Sigmoid colon (tissue), 4 donors: Measurements from ENCODE around the gene ITPR1.
"Not testable (repeated sequence)": the region's sequence is repeated elsewhere in the genome, so short reads cannot be mapped to it uniquely, and the experiment has no call there.

Experiments
- EP300 ChIP-seq, 4 donors: sonication (generic); formaldehyde crosslinking; IDR thresholded peaks; one replicate each; pipeline ENCODE4 v1.6.1; 2017; ENCODE audit warnings: antibody characterized with exemption in 4 of 4
- POLR2A ChIP-seq, 2 donors: fragments of 450-650 bp; IDR thresholded peaks; one replicate each; pipeline ENCODE4 v1.6.1; 2016; ENCODE audit warnings: antibody characterized with exemption in 2 of 2, mild to moderate bottlenecking in 2 of 2, moderate library complexity in 2 of 2
- POLR2AphosphoS5 ChIP-seq, 4 donors: sonication (generic); formaldehyde crosslinking; IDR thresholded peaks; one replicate each; pipeline ENCODE4 v1.6.1; 2017; ENCODE audit warnings: antibody characterized with exemption in 4 of 4
- TF ChIP-seq, protein P1 (sequence below), 4 experiments: fragments of 450-650 bp in 3 of 4; fragments of 200-600 bp in 1 of 4; IDR thresholded peaks; one replicate each; pipeline ENCODE4 v1.5.1; 2016 to 2019; ENCODE audit warnings: antibody characterized with exemption in 4 of 4, mild to moderate bottlenecking in 3 of 4, moderate library complexity in 2 of 4

- TF ChIP-seq EP300, POLR2AphosphoS5, POLR2A (IDR thresholded peaks at IDR 0.05): not testable (repeated sequence)
- TF ChIP-seq, protein P1, sequence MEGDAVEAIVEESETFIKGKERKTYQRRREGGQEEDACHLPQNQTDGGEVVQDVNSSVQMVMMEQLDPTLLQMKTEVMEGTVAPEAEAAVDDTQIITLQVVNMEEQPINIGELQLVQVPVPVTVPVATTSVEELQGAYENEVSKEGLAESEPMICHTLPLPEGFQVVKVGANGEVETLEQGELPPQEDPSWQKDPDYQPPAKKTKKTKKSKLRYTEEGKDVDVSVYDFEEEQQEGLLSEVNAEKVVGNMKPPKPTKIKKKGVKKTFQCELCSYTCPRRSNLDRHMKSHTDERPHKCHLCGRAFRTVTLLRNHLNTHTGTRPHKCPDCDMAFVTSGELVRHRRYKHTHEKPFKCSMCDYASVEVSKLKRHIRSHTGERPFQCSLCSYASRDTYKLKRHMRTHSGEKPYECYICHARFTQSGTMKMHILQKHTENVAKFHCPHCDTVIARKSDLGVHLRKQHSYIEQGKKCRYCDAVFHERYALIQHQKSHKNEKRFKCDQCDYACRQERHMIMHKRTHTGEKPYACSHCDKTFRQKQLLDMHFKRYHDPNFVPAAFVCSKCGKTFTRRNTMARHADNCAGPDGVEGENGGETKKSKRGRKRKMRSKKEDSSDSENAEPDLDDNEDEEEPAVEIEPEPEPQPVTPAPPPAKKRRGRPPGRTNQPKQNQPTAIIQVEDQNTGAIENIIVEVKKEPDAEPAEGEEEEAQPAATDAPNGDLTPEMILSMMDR (IDR thresholded peaks at IDR 0.05): not testable (repeated sequence)
Measured at GRCh38 chr3:4590849-4591248, 97.7 kb downstream of the ITPR1 start.
